ENCODE data around the gene MMP24OS.

- TF ChIP-seq YY1 (IDR thresholded peaks at IDR 0.05; ENCODE audit: extremely low read depth, insufficient replicate concordance, low read depth, low read length): no peak
- no peak for TF ChIP-seq CTCF (IDR thresholded peaks at IDR 0.05 in 2 of 3, conservative IDR thresholded peaks at IDR 0.05 in 1 of 3; ENCODE audit: borderline replicate concordance in 1 of 3, insufficient read depth in 1 of 3, low read depth in 2 of 3, low read length in 2 of 3)
- no peak for TF ChIP-seq POLR2AphosphoS5 (IDR thresholded peaks at IDR 0.05; ENCODE audit: low read depth, low read length)
- no peak for TF ChIP-seq MAX (IDR thresholded peaks at IDR 0.05)
- TF ChIP-seq REST (IDR thresholded peaks at IDR 0.05; ENCODE audit: low read depth): no peak
These were observed 31.2 kb downstream of the MMP24OS start for GRCh38 chr20:35246723-35247122.

All from HCT116 (cell line).